DMS153 treated with DMSO at 0.1 percent for 48 hours (cell line): ENCODE measurements around the gene CNOT10.
"Not testable (repeated sequence)": the region's sequence is repeated elsewhere in the genome, so short reads cannot be mapped to it uniquely, and the experiment has no call there.

Source experiments
- DNase-seq: peaks from one replicate; lab custom pipeline; 2025; ENCODE audit not compliant: unreplicated experiment; lab: John Stamatoyannopoulos, UW

The CNOT10 gene

GRCh38 chr3:32751377-32751776, 66.4 kb downstream of the CNOT10 start:
- no peak for DNase-seq

- no peak for DNase-seq
These were observed 70.8 kb downstream of the CNOT10 start for GRCh38 chr3:32755761-32756160.

GRCh38 chr3:32757618-32758374, 72.8 kb downstream of the CNOT10 start:
- DNase-seq = no peak

- DNase-seq = no peak
These were observed 73.4 kb downstream of the CNOT10 start for GRCh38 chr3:32758375-32758753.

- no peak for DNase-seq
These were observed 74.4 kb downstream of the CNOT10 start for GRCh38 chr3:32759342-32759741.

GRCh38 chr3:32764481-32764880, 79.5 kb downstream of the CNOT10 start:
- DNase-seq = no peak

GRCh38 chr3:32778389-32778788, 93.4 kb downstream of the CNOT10 start:
- no peak for DNase-seq

- no peak for DNase-seq
These were observed 95.2 kb downstream of the CNOT10 start for GRCh38 chr3:32780071-32780734.

GRCh38 chr3:32780735-32781210, 95.8 kb downstream of the CNOT10 start:
- no peak for DNase-seq

GRCh38 chr3:32781211-32781968, 96.4 kb downstream of the CNOT10 start:
- peak; percentile 4 for DNase-seq

- DNase-seq = not testable (repeated sequence)
These were observed 96.9 kb downstream of the CNOT10 start for GRCh38 chr3:32781969-32782270.

GRCh38 chr3:32782407-32782806, 97.4 kb downstream of the CNOT10 start:
- DNase-seq = no peak

GRCh38 chr3:32791833-32792232, 106.8 kb downstream of the CNOT10 start:
- DNase-seq = no peak

GRCh38 chr3:32794487-32795308, 109.7 kb downstream of the CNOT10 start:
- DNase-seq = no peak

GRCh38 chr3:32796384-32796950, 111.5 kb downstream of the CNOT10 start:
- DNase-seq = not testable (repeated sequence)

- no peak for DNase-seq
These were observed 112.8 kb downstream of the CNOT10 start for GRCh38 chr3:32797776-32798175.

- DNase-seq = not testable (repeated sequence)
These were observed 116.5 kb downstream of the CNOT10 start for GRCh38 chr3:32801440-32801839.

GRCh38 chr3:32813180-32813579, 128.2 kb downstream of the CNOT10 start:
- no peak for DNase-seq

GRCh38 chr3:32814361-32814760, 129.4 kb downstream of the CNOT10 start:
- no peak for DNase-seq

- DNase-seq = no peak
These were observed 131.0 kb downstream of the CNOT10 start for GRCh38 chr3:32815841-32816438.
